Endodermal cell (in vitro differentiated cells): ENCODE data around the gene AVL9. TPM values are rescaled to one million over a fixed set of nuclear protein-coding genes. Genes with fewer than 3 reads are reported as not detected.
"Not testable (repeated sequence)": the region's sequence is repeated elsewhere in the genome, so short reads cannot be mapped to it uniquely, and the experiment has no call there.

Source experiments
- DNase-seq: peaks from one replicate; pipeline ENCODE4 v3.0.0-alpha.2; 2017
- H3K27ac ChIP-seq: 2 replicates; pipeline ENCODE4 v1.5.1; 2013; ENCODE audit warnings: mild to moderate bottlenecking, low read depth, low read length, moderate library complexity
- H3K27me3 ChIP-seq: 2 replicates; pipeline ENCODE4 v1.6.1; 2013; ENCODE audit warnings: mild to moderate bottlenecking, low read length, moderate library complexity; ENCODE audit not compliant: insufficient read depth, control insufficient read depth, poor library complexity, severe bottlenecking
- H3K36me3 ChIP-seq: 2 replicates; pipeline ENCODE4 v1.7.0; 2013; ENCODE audit warnings: mild to moderate bottlenecking, low read length, moderate library complexity; ENCODE audit not compliant: control insufficient read depth, insufficient read depth
- H3K4me1 ChIP-seq: one replicate; pipeline ENCODE4 v1.7.0; 2013; ENCODE audit warnings: low read length; ENCODE audit not compliant: control insufficient read depth, insufficient read depth
- H3K4me3 ChIP-seq: 2 replicates; pipeline ENCODE4 v1.5.1; 2013; ENCODE audit warnings: mild to moderate bottlenecking, low read length, moderate library complexity
- H3K9ac ChIP-seq: 2 replicates; pipeline ENCODE4 v1.6.1; 2013; ENCODE audit warnings: mild to moderate bottlenecking, low read length, moderate library complexity; ENCODE audit not compliant: poor library complexity, severe bottlenecking; ENCODE audit errors: extremely low read depth
- H3K9me3 ChIP-seq: 2 replicates; pipeline ENCODE4 v1.6.1; 2013; ENCODE audit warnings: mild to moderate bottlenecking, low read length, moderate library complexity; ENCODE audit not compliant: control insufficient read depth
- H3K27ac Mint-ChIP-seq: 2 replicates; pipeline ENCODE4 v1.8.0; 2020; ENCODE audit warnings: mixed read lengths
- H3K27me3 Mint-ChIP-seq: 2 replicates; pipeline ENCODE4 v1.8.0; 2021; ENCODE audit warnings: mild to moderate bottlenecking, mixed read lengths; ENCODE audit not compliant: insufficient read depth
- H3K36me3 Mint-ChIP-seq: 2 replicates; pipeline ENCODE4 v1.8.0; 2020; ENCODE audit warnings: low read depth, mixed read lengths
- H3K4me1 Mint-ChIP-seq: 2 replicates; pipeline ENCODE4 v1.8.0; 2020; ENCODE audit warnings: mixed read lengths
- H3K4me3 Mint-ChIP-seq: 2 replicates; pipeline ENCODE4 v1.8.0; 2020; ENCODE audit warnings: mild to moderate bottlenecking, moderate library complexity, mixed read lengths
- H3K9me3 Mint-ChIP-seq: 2 replicates; pipeline ENCODE4 v1.8.0; 2020; ENCODE audit warnings: mild to moderate bottlenecking, mixed read lengths
- CTCF ChIP-seq: fragments of 200-600 bp; sonication (generic); conservative IDR thresholded peaks from 2 replicates; pipeline ENCODE4 v1.5.0; 2021; ENCODE audit warnings: antibody characterized with exemption, mild to moderate bottlenecking
- WGBS, 2 experiments: methylation state at CpG; one replicate each; pipeline versions ENCODE4 v1.1.5 to v1.1.7; 2013; ENCODE audit warnings: missing lambda C conversion rate in 2 of 2, mixed read lengths in 1 of 2; ENCODE audit not compliant: insufficient coverage in 1 of 2, insufficient read length in 1 of 2; 5-methylcytosine and 5-hydroxymethylcytosine counted together
- total RNA-seq, 2 donors: library from RNA; stranded (reverse); fragmentation: NEBNext Ultra II Directional in 1 of 2; extraction: Animal tissue kit (Norgen Biotek cat#: 25700) in 1 of 2; gene quantifications; 2 replicates in 1 of 2; 3 replicates in 1 of 2; pipeline ENCODE4 v1.2.1, GENCODE V29; 2021

Gene AVL9
- total RNA-seq, 2 donors from 2014 or later = 44.0 to 54.5 TPM

GRCh38 chr7:32616625-32617024 lies 121.3 kb downstream of the AVL9 start:
- H3K4me1 ChIP-seq = no peaks in the 10 kb centered on the region
- H3K4me1 Mint-ChIP-seq = no peaks in the 10 kb centered on the region
- DNase-seq = no peak
- no peaks in the 10 kb centered on the region for H3K9me3 Mint-ChIP-seq
- H3K9ac ChIP-seq = no peak overlapping the region
- H3K27ac ChIP-seq = no peak overlapping the region
- peaks cover 3% of the 10 kb centered on the region for H3K36me3 Mint-ChIP-seq
- H3K27me3 Mint-ChIP-seq = no peaks in the 10 kb centered on the region
- no peaks in the 10 kb centered on the region for H3K9me3 ChIP-seq
- H3K27ac Mint-ChIP-seq = no peak overlapping the region
- H3K4me3 ChIP-seq = no peak overlapping the region
- no peak for TF ChIP-seq CTCF
- no peaks in the 10 kb centered on the region for H3K27me3 ChIP-seq
- no peak overlapping the region for H3K4me3 Mint-ChIP-seq
- WGBS, 2 experiments = 97 to 100% methylated on average over 1 of the region's 1 CpG
- H3K36me3 ChIP-seq = no peaks in the 10 kb centered on the region

GRCh38 chr7:32618470-32618869 lies 123.2 kb downstream of the AVL9 start:
- H3K27me3 Mint-ChIP-seq = no peaks in the 10 kb centered on the region
- no peak for TF ChIP-seq CTCF
- no peaks in the 10 kb centered on the region for H3K4me1 Mint-ChIP-seq
- H3K27ac Mint-ChIP-seq = no peak overlapping the region
- Histone ChIP-seq H3K27ac (no peak overlapping the region), H3K36me3 (no peaks in the 10 kb centered on the region), H3K4me3 (no peak overlapping the region), H3K27me3 (no peaks in the 10 kb centered on the region), H3K9ac (no peak overlapping the region), H3K4me1 (no peaks in the 10 kb centered on the region), H3K9me3 (no peaks in the 10 kb centered on the region)
- DNase-seq = no peak
- H3K9me3 Mint-ChIP-seq = no peaks in the 10 kb centered on the region
- WGBS, 2 experiments = 67% methylated on average over 1 of the region's 2 CpGs; no CpG with 5 or more reads in 1 of the 2 experiments
- no peak overlapping the region for H3K4me3 Mint-ChIP-seq
- peaks cover 3% of the 10 kb centered on the region for H3K36me3 Mint-ChIP-seq

GRCh38 chr7:32618987-32619386 lies 123.7 kb downstream of the AVL9 start:
- H3K9ac ChIP-seq = no peak overlapping the region
- Mint-ChIP-seq H3K36me3 (peaks cover 3% of the 10 kb centered on the region), H3K27ac (no peak overlapping the region), H3K4me3 (no peak overlapping the region), H3K27me3 (no peaks in the 10 kb centered on the region), H3K9me3 (no peaks in the 10 kb centered on the region), H3K4me1 (no peaks in the 10 kb centered on the region)
- H3K27ac ChIP-seq = no peak overlapping the region
- TF ChIP-seq CTCF = no peak
- H3K9me3 ChIP-seq = no peaks in the 10 kb centered on the region
- H3K4me1 ChIP-seq = no peaks in the 10 kb centered on the region
- no peak overlapping the region for H3K4me3 ChIP-seq
- DNase-seq = no peak
- H3K36me3 ChIP-seq = no peaks in the 10 kb centered on the region
- no peaks in the 10 kb centered on the region for H3K27me3 ChIP-seq
- WGBS, 2 experiments = 80 to 82% methylated on average over 2 to 4 of the region's 4 CpGs

GRCh38 chr7:32619416-32619815 lies 124.1 kb downstream of the AVL9 start:
- not testable (repeated sequence) for H3K27me3 Mint-ChIP-seq, H3K27me3 ChIP-seq, H3K4me3 ChIP-seq, H3K9me3 ChIP-seq, H3K9ac ChIP-seq, H3K4me1 Mint-ChIP-seq, H3K36me3 Mint-ChIP-seq, H3K27ac ChIP-seq, DNase-seq, H3K36me3 ChIP-seq, H3K4me1 ChIP-seq, H3K27ac Mint-ChIP-seq, H3K9me3 Mint-ChIP-seq, H3K4me3 Mint-ChIP-seq
- whole genome bisulfite sequencing, 2 experiments = no CpG with 5 or more reads among the region's 1 CpG
